ENCODE results near the gene DNAJC25. TPM values are rescaled to one million over a fixed set of nuclear protein-coding genes. Genes with fewer than 3 reads are reported as not detected.

The DNAJC25 gene
- total and polyA plus RNA-seq, 2 of the 13 experiments (the other 11 are each of a cell fraction or from before 2014, with no cell fraction given), result 5.7 to 10.2 TPM

DNA sequence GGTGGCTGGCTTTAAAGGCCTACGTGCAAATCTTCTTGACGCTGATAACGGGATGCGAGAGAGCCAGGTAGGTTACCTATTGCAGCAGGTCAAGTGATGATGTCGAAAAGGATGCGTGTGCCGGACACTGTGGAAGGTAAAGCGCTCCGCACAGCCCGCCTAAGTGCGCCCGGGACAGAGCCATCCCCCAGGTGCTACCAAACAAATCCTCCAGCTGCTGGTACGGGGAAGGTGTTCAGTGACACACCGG lies 245 bp upstream of the DNAJC25 start (continued):
- no peak; the same call in 1 of the 2 replicates for TF ChIP-seq ZSCAN22 (CRISPR knock-in tag; IDR thresholded peaks at IDR 0.05)
- no peak for TF ChIP-seq ZNF30 (CRISPR knock-in tag; IDR thresholded peaks at IDR 0.05)
- no peak for TF ChIP-seq ZNF770 (CRISPR knock-in tag; IDR thresholded peaks at IDR 0.05)
- 0 out of 2 replicates have a peak, but pooled peaks have one; percentile 80 for TF ChIP-seq ZNF761 (CRISPR knock-in tag; conservative IDR thresholded peaks at IDR 0.05)
- no peak; the same call in 1 of the 2 replicates for TF ChIP-seq ZBTB21 (CRISPR knock-in tag; IDR thresholded peaks at IDR 0.05)
- peak; percentile 77 for TF ChIP-seq FOXO1 (CRISPR knock-in tag; IDR thresholded peaks at IDR 0.05)
- TF ChIP-seq, protein P1, sequence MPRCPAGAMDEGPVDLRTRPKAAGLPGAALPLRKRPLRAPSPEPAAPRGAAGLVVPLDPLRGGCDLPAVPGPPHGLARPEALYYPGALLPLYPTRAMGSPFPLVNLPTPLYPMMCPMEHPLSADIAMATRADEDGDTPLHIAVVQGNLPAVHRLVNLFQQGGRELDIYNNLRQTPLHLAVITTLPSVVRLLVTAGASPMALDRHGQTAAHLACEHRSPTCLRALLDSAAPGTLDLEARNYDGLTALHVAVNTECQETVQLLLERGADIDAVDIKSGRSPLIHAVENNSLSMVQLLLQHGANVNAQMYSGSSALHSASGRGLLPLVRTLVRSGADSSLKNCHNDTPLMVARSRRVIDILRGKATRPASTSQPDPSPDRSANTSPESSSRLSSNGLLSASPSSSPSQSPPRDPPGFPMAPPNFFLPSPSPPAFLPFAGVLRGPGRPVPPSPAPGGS (CRISPR knock-in tag; IDR thresholded peaks at IDR 0.05), result no peak
- no peak for TF ChIP-seq ZNF296 (CRISPR knock-in tag; conservative IDR thresholded peaks at IDR 0.05)
- TF ChIP-seq, protein P2, sequence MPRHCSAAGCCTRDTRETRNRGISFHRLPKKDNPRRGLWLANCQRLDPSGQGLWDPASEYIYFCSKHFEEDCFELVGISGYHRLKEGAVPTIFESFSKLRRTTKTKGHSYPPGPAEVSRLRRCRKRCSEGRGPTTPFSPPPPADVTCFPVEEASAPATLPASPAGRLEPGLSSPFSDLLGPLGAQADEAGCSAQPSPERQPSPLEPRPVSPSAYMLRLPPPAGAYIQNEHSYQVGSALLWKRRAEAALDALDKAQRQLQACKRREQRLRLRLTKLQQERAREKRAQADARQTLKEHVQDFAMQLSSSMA (CRISPR knock-in tag; IDR thresholded peaks at IDR 0.05), result peak; percentile 84; the same call in 1 of the 2 replicates
- no peak for TF ChIP-seq POGK (CRISPR knock-in tag; conservative IDR thresholded peaks at IDR 0.05)
- no peak for TF ChIP-seq SRSF1 (optimal IDR thresholded peaks at IDR 0.05; ENCODE audit: low read depth, low read length)
- peak; percentile 62; the same call in 1 of the 2 replicates for TF ChIP-seq ZBTB42 (CRISPR knock-in tag; IDR thresholded peaks at IDR 0.05)
- TF ChIP-seq ZNF737 (CRISPR knock-in tag; IDR thresholded peaks at IDR 0.05; ENCODE audit: borderline replicate concordance), result no peak; the same call in 1 of the 2 replicates
- TF ChIP-seq ZNF850 (CRISPR knock-in tag; conservative IDR thresholded peaks at IDR 0.05), result no peak
- TF ChIP-seq ZNF747 (CRISPR knock-in tag; IDR thresholded peaks at IDR 0.05; ENCODE audit: borderline replicate concordance), result 0 out of 2 replicates have a peak, but pooled peaks have one; percentile 68
- TF ChIP-seq ZBTB8A (CRISPR knock-in tag; IDR thresholded peaks at IDR 0.05; ENCODE audit: borderline replicate concordance, low read depth), result no peak; the same call in 1 of the 2 replicates
- TF ChIP-seq, protein P3, sequence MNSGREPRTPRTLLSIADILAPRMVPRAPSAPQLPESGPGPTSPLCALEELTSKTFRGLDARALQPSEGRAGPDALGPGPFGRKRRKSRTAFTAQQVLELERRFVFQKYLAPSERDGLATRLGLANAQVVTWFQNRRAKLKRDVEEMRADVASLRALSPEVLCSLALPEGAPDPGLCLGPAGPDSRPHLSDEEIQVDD (CRISPR knock-in tag; IDR thresholded peaks at IDR 0.05; ENCODE audit: borderline replicate concordance), result no peak
- no peak for TF ChIP-seq ZNF382 (CRISPR knock-in tag; IDR thresholded peaks at IDR 0.05; ENCODE audit: borderline replicate concordance)
- TF ChIP-seq ARID2 (CRISPR knock-in tag; IDR thresholded peaks at IDR 0.05; ENCODE audit: borderline replicate concordance), result no peak
- TF ChIP-seq ZNF383 (CRISPR knock-in tag; IDR thresholded peaks at IDR 0.05; ENCODE audit: borderline replicate concordance), result no peak
- no peak for TF ChIP-seq ZNF33B (CRISPR knock-in tag; IDR thresholded peaks at IDR 0.05)
- no peak for TF ChIP-seq FOXO4 (CRISPR knock-in tag; conservative IDR thresholded peaks at IDR 0.05)

Measured in HepG2 (cell line).